Measurements from ENCODE around the gene TXNDC5.

GRCh38 chr6:7895125-7895423 is 15.5 kb downstream of the TXNDC5 start:
- no peak for TF ChIP-seq CTCF (IDR thresholded peaks at IDR 0.05)
- no peak for TF ChIP-seq POLR2A (IDR thresholded peaks at IDR 0.05)
- TF ChIP-seq POLR2AphosphoS5 (IDR thresholded peaks at IDR 0.05) = no peak

Data from upper lobe of left lung (tissue), 4 donors.